ENCODE measurements around the gene CAMKMT.

CAMKMT gene

DNA sequence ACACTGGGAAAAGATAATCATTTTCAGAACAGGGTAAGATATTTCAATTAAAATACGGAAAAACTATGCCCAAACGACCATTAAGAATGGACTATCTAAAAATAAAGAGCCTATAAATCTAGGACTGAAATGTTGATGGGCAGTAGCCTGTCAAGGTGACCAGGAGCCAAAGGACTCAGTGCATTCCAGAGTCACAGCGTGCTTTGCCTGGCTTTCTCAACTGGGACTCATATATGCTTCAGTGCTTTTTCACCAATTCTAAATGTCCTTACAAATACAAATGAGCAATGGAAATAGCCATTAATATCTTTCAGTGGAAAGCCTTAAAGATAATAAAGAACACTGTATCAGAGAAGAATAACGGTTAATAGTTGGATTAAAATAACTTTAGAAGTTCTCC is 35.9 kb upstream of the CAMKMT start:
- TF ChIP-seq, protein P1, sequence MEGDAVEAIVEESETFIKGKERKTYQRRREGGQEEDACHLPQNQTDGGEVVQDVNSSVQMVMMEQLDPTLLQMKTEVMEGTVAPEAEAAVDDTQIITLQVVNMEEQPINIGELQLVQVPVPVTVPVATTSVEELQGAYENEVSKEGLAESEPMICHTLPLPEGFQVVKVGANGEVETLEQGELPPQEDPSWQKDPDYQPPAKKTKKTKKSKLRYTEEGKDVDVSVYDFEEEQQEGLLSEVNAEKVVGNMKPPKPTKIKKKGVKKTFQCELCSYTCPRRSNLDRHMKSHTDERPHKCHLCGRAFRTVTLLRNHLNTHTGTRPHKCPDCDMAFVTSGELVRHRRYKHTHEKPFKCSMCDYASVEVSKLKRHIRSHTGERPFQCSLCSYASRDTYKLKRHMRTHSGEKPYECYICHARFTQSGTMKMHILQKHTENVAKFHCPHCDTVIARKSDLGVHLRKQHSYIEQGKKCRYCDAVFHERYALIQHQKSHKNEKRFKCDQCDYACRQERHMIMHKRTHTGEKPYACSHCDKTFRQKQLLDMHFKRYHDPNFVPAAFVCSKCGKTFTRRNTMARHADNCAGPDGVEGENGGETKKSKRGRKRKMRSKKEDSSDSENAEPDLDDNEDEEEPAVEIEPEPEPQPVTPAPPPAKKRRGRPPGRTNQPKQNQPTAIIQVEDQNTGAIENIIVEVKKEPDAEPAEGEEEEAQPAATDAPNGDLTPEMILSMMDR (IDR thresholded peaks at IDR 0.05; ENCODE audit: control insufficient read depth, extremely low read depth, insufficient read depth): no peak
- no peak overlapping the region for H3K4me3 ChIP-seq (ENCODE audit: low read depth, low read length)
- DNase-seq (ENCODE audit: low read depth): no peak

- DNase-seq (ENCODE audit: low read depth): no peak
- TF ChIP-seq, protein P1 (IDR thresholded peaks at IDR 0.05; ENCODE audit: control insufficient read depth, extremely low read depth, insufficient read depth): no peak
- no peak overlapping the region for H3K4me3 ChIP-seq (ENCODE audit: low read depth, low read length)
Measured at GRCh38 chr2:44326548-44327264, 35.0 kb upstream of the CAMKMT start.

DNA sequence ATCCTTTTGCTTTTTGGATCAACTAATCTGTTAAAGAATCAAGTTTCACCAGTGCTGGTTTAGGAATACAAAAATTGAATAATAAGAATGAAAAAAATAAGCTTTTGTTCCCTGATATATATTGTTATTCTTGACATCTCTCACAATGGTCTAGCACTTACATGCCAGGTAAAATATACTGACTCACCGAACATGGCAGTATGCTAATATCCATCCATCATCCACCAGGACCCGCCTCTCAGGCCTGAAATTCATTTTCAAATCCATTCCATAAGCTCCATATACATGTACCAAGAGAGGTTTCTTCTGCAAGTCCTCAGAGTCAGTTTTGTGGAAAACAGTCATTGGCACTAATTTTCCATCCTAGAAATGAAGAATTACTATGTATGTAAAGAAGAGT is 33.0 kb upstream of the CAMKMT start:
- DNase-seq (ENCODE audit: low read depth): no peak
- TF ChIP-seq, protein P1 (IDR thresholded peaks at IDR 0.05; ENCODE audit: control insufficient read depth, extremely low read depth, insufficient read depth): no peak
- H3K4me3 ChIP-seq (ENCODE audit: low read depth, low read length): no peak overlapping the region

DNA sequence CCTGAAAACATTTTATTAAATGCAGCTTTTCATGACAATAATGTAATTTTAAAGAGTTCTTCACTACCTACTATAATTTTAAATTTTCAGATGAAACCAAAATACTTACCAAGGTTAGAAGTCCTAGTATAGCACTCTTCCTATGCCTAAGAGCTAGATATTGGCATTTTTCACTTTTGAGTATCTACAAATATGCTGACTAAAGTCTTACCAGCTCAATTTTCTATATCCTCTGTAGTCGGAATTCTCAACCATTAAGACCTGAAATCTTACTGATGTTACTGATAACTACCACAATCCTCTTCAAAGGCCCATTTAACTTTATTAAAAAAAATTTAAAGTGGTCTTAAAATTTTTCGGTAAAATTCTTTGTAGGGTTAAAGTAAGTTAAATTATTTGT is 32.4 kb upstream of the CAMKMT start:
- H3K4me3 ChIP-seq (ENCODE audit: low read depth, low read length): no peak overlapping the region
- DNase-seq (ENCODE audit: low read depth): no peak
- TF ChIP-seq, protein P1 (IDR thresholded peaks at IDR 0.05; ENCODE audit: control insufficient read depth, extremely low read depth, insufficient read depth): no peak

GRCh38 chr2:44330801-44331200 is 30.9 kb upstream of the CAMKMT start:
- TF ChIP-seq, protein P1 (IDR thresholded peaks at IDR 0.05; ENCODE audit: control insufficient read depth, extremely low read depth, insufficient read depth): no peak
- DNase-seq (ENCODE audit: low read depth): no peak
- no peak overlapping the region for H3K4me3 ChIP-seq (ENCODE audit: low read depth, low read length)

DNA sequence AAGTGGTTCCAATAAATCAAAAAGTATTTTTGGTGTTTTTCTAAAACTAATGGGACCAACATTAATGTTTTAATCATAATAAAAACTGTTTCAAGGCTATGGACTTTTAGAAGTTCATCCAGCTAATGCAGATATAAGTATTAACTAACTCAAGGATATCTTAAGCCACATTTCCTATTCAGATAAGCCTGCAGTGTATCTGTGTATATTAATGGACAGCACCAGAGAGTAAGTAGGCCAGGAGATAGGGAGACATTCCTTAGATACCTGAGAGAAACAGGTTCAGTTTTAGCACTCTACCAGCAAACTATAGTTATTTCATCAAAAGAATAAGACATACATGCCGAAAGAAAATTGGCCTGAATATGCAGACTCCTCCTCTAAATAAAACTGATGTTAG is 27.8 kb upstream of the CAMKMT start:
- DNase-seq (ENCODE audit: low read depth): no peak
- H3K4me3 ChIP-seq (ENCODE audit: low read depth, low read length): no peak overlapping the region
- TF ChIP-seq, protein P1 (IDR thresholded peaks at IDR 0.05; ENCODE audit: control insufficient read depth, extremely low read depth, insufficient read depth): no peak

Data from LNCaP clone FGC (cell line).